AG04450 (cell line): Measurements from ENCODE around the gene LIN7B. TPM values are rescaled to one million over a fixed set of nuclear protein-coding genes. Genes with fewer than 3 reads are reported as not detected.

Experiments
- CTCF ChIA-PET: fragments of 300-600, 350-600 bp; formaldehyde crosslinking; extraction: SDS; loops from one replicate; lab custom pipeline; 2022; ENCODE audit warnings: antibody characterized with exemption, inconsistent platforms; lab: Charles Lee
- POLR2A ChIA-PET: fragments of 350-600 bp; formaldehyde crosslinking; extraction: SDS; loops from one replicate; lab custom pipeline; 2021; ENCODE audit warnings: antibody characterized with exemption, inconsistent platforms; lab: Yijun Ruan, JAX
- DNase-seq: peaks from one replicate; pipeline ENCODE4 v3.0.0-alpha.2; 2011; ENCODE audit warnings: low read depth, low spot score
- H3K27ac ChIP-seq: one replicate; pipeline ENCODE4 v1.5.1; 2012; ENCODE audit warnings: low read depth, low read length, control low read depth
- H3K27me3 ChIP-seq: one replicate; pipeline ENCODE4 v1.6.0; 2012; ENCODE audit warnings: low read length; ENCODE audit not compliant: control insufficient read depth, insufficient read depth
- H3K4me3 ChIP-seq: 2 replicates; pipeline ENCODE4 v1.5.1; 2011; ENCODE audit warnings: mild to moderate bottlenecking, low read depth, low read length, control low read depth
- H3K9me3 ChIP-seq: 2 replicates; pipeline ENCODE4 v1.5.1; 2012; ENCODE audit warnings: low read length; ENCODE audit not compliant: control insufficient read depth, insufficient read depth
- polyA plus RNA-seq: library from polyadenylated mRNA; depleted of rRNA; stranded (reverse); fragments of >200 nt; gene quantifications from 2 replicates; pipeline ENCODE4 v1.2.3, GENCODE V29; 2011
- TF ChIP-seq, protein P1 (sequence below): IDR thresholded peaks from 2 replicates; pipeline ENCODE4 v1.5.1; 2011; ENCODE audit warnings: low read depth, low read length, control low read depth, inconsistent platforms

LIN7B gene
- polyA plus RNA-seq, 1 experiment, result 4.2 TPM

DNA sequence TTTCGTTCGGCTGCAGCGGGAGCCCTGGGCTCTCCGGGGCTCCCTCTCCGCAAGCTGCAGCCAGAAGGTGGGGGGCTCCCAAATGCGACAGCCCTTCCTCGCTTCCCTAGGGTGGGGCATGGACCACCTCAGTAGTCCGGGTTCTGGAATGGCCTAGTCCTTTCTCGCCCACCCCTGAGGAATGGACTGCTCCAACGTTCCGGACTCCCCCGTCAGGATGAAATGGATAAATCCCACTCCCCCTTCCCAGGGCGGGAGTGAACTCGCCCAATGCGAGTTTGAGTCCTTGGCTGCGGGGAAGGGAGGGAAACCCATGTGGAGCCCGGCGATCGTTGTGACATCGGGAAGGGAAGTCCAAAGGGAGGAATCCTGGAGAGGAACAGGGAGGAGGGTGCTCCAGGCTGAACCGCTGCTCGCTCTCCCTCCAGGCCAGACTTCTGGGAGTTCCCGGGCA, 35.5 kb downstream of the LIN7B start:
- CTCF ChIA-PET, result interaction anchor here (1.0 to 1.2 kb wide), 2 partner anchors 52 to 77 kb away, joined by 3 to 8 read pairs; no protein-coding TSS in a partner anchor

DNA sequence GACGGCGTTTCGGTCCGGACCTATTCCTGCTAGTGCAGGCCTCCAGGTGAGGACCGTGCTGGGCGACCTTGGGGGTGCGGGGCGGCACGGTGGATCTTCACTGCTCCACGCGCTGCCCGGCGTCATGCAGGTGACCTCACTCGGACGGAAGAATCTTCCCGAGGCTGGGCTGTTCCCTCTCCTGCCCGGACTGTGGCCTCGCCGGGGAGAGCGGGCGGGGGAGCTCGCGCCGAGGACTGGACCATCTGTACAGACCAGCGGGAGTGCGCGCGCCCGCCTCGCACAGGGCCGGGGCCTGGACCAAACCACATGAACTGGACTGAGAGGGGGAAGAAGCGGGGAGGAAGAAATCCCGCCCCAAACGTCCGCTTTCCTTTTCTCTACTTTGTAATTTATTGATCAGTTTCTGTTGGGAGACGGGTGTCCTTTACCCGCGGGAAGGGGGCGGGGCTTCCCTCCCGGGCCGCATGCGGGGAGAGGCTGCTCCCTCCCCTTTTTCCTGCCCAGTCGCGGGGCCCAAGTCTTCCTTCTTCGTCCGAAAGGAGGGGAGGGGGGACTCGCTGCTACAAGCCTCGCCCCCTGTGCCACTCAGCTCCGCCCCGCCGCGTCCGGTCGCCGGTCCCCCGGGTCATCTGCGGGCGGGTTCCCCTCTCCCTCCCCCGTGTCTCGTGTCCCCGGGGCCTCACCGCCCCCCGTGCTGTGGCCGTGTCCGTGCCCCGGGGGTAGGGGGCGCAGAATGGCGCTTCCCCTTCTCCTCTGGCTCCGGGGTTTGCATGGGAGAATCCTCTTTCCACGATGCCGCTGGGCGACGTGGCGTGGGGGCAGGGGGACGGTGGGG, 36.2 kb downstream of the LIN7B start:
- Histone ChIP-seq H3K9me3 (peaks cover 9% of the 10 kb centered on the region; the same call in 1 of the 2 replicates), H3K27me3 (no peaks in the 10 kb centered on the region), H3K4me3 (peak overlapping the region; percentile 93), H3K27ac (peak overlapping the region; percentile 47)
- POLR2A ChIA-PET, result interaction anchor here (0.5 to 1.2 kb wide), 7 partner anchors 17 to 133 kb away, joined by 3 to 6 read pairs (median 4); partner anchors contain the start of gene LIN7B
- CTCF ChIA-PET, result interaction anchor here (1.2 kb wide), 2 partner anchors 50 to 76 kb away, joined by 3 to 6 read pairs; no protein-coding TSS in a partner anchor
- TF ChIP-seq, protein P1, sequence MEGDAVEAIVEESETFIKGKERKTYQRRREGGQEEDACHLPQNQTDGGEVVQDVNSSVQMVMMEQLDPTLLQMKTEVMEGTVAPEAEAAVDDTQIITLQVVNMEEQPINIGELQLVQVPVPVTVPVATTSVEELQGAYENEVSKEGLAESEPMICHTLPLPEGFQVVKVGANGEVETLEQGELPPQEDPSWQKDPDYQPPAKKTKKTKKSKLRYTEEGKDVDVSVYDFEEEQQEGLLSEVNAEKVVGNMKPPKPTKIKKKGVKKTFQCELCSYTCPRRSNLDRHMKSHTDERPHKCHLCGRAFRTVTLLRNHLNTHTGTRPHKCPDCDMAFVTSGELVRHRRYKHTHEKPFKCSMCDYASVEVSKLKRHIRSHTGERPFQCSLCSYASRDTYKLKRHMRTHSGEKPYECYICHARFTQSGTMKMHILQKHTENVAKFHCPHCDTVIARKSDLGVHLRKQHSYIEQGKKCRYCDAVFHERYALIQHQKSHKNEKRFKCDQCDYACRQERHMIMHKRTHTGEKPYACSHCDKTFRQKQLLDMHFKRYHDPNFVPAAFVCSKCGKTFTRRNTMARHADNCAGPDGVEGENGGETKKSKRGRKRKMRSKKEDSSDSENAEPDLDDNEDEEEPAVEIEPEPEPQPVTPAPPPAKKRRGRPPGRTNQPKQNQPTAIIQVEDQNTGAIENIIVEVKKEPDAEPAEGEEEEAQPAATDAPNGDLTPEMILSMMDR, result no peak
- no peak for DNase-seq

More for the DNA sequence above, 35.5 kb downstream of the LIN7B start:
- Histone ChIP-seq H3K4me3 (peak overlapping the region; percentile 93), H3K27me3 (no peaks in the 10 kb centered on the region), H3K9me3 (peaks cover 8% of the 10 kb centered on the region; the same call in 1 of the 2 replicates), H3K27ac (peak overlapping the region; percentile 47)
- TF ChIP-seq, protein P1, result no peak
- POLR2A ChIA-PET, result interaction anchor here (1.2 kb wide), 2 partner anchors 29 to 36 kb away, joined by 3 to 4 read pairs; partner anchors contain the start of gene LIN7B
- DNase-seq, result peak; percentile 70

DNA sequence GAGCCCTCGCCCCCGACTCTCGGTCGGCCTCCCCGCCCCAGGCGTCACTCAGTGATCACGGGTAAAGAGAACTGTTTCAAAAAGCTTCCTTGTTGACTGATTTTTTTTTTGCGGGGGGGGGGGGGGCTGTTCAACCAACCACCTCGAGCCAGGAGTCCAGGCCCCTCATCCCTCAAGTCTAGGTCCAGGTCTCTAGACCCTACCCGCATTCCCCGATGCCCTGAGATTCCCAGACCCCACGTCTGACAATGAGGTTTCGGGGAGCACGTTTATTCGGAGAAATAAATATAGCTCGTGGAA, 36.7 kb downstream of the LIN7B start:
- TF ChIP-seq, protein P1, result no peak
- Histone ChIP-seq H3K27ac (no peak overlapping the region), H3K9me3 (peaks cover 9% of the 10 kb centered on the region; the same call in 1 of the 2 replicates), H3K4me3 (peak overlapping the region; percentile 93), H3K27me3 (no peaks in the 10 kb centered on the region)
- CTCF ChIA-PET, result interaction anchor here (1.2 kb wide), 1 partner anchor 49 kb away, joined by 6 read pairs; no protein-coding TSS in a partner anchor
- POLR2A ChIA-PET, result interaction anchor here (0.5 to 1.2 kb wide), 5 partner anchors 17 to 132 kb away, joined by 3 to 6 read pairs (median 4); partner anchors contain the start of gene LIN7B
- no peak for DNase-seq

DNA sequence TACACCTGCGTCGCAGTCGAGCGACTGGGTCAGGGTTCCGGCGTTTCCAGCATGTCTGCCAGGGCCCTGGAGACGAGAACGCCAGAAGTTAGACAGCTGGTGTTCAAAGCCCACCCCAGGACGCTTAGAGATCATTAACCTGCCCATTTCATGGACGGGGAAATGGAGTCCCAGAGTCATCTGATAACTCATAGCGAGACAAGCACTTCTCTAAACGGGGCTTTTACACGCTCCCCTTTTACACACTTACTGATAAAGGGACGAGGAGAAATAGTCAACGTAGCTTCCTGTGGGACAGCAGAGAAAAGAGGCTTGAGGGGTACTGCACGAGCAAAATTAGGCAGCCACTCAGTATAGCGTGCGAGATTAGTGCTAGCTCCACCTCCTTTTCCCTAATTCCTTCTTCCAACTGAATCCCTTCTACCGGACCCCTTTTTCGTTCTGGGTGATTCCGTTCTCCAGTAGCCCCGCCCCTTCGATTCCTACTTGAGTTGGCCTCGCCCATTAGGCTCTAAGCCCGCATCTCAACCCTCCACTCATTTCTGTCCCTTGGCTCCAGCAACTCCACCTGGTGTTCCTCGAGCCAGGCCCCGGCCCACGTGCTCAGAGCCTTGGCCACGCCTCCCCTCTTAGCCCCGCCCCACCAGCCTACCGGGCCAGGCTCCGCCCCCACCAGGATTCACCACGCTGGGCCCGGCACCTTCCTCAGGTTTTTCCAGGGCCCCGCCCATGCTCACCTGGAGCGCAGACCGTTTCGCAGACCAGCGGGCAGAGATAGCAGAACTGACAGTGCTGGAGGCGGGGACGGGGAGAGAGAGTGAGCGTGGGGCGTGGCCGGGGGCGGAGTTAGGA, 37.3 kb downstream of the LIN7B start:
- ChIA-PET CTCF (interaction anchor here (0.6 to 1.2 kb wide), 2 partner anchors 48 to 157 kb away, joined by 4 to 6 read pairs; no protein-coding TSS in a partner anchor), POLR2A (interaction anchor here (0.6 to 1.1 kb wide), 2 partner anchors 17 to 64 kb away, joined by 3 to 6 read pairs; no protein-coding TSS in a partner anchor)
- H3K4me3 ChIP-seq, result peak overlapping the region; percentile 93; the same call in 1 of the 2 replicates
- peaks cover 9% of the 10 kb centered on the region; the same call in 1 of the 2 replicates for H3K9me3 ChIP-seq
- no peaks in the 10 kb centered on the region for H3K27me3 ChIP-seq
- TF ChIP-seq, protein P1, result no peak
- no peak overlapping the region for H3K27ac ChIP-seq
- no peak for DNase-seq
